GM12878 (cell line): ENCODE measurements around the gene NFATC1. TPM values are rescaled to one million over a fixed set of nuclear protein-coding genes. Genes with fewer than 3 reads are reported as not detected.

ENCODE experiments used
- ATAC-seq: fragments of 200-7000 bp; cut with Tn5 transposase; 3 replicates; pipeline ENCODE4 v1.9.1; 2020; ENCODE audit warnings: mild to moderate bottlenecking, moderate library complexity
- BruUV-seq: library from RNA; stranded (reverse); fragments of 400-500 nt; replicated peaks from 2 replicates; lab custom pipeline; 2021; lab: Mats Ljungman, UMichigan
- CTCF ChIA-PET: fragments of 300-600 bp; sonication (Branson Sonifier 250); formaldehyde crosslinking; extraction: SDS; loops from one replicate; lab custom pipeline; 2021; ENCODE audit warnings: inconsistent platforms; lab: Yijun Ruan, JAX
- POLR2A ChIA-PET: fragments of 350-600 bp; formaldehyde crosslinking; extraction: SDS; loops from one replicate; lab custom pipeline; 2021; ENCODE audit warnings: inconsistent platforms; lab: Charles Lee
- RAD21 ChIA-PET: fragments of 300-600 bp; sonication (Branson Sonifier 250); formaldehyde crosslinking; loops from one replicate; lab custom pipeline; 2023; ENCODE audit warnings: antibody characterized with exemption; ENCODE audit not compliant: unreplicated experiment; lab: Charles Lee
- SMC1A ChIA-PET: fragments of 300-600 bp; sonication (Branson Sonifier 250); formaldehyde crosslinking; loops from one replicate; lab custom pipeline; 2023; ENCODE audit not compliant: unreplicated experiment, uncharacterized antibody; lab: Charles Lee
- DNase-seq: peaks from one replicate; pipeline ENCODE4 v3.0.0-alpha.2; 2011; ENCODE audit warnings: low read depth, low spot score
- FAIRE-seq: peaks from 3 replicates; lab custom pipeline; 2011; peaks lifted over from hg19 to GRCh38; lab: Jason Lieb, UNC
- H2AFZ ChIP-seq: 2 replicates; pipeline ENCODE4 v1.6.0; 2011; ENCODE audit warnings: low read depth, low read length, control low read depth; ENCODE audit not compliant: control insufficient read depth
- H3K27ac ChIP-seq: 2 replicates; pipeline ENCODE4 v1.5.1; 2011; ENCODE audit warnings: control low read depth; ENCODE audit not compliant: control insufficient read depth, insufficient read depth
- H3K27me3 ChIP-seq, 2 experiments: replicated peaks in 1 of 2; 2 replicates each; pipeline versions ENCODE4 v1.6.0 to v1.6.1; 2011; ENCODE audit warnings: low read length in 1 of 2; ENCODE audit not compliant: control insufficient read depth in 2 of 2, insufficient read depth in 2 of 2
- H3K36me3 ChIP-seq, 2 experiments: 2 replicates each; pipeline ENCODE4 v1.5.1; 2011; ENCODE audit warnings: low read length in 1 of 2; ENCODE audit not compliant: control insufficient read depth in 2 of 2, insufficient read depth in 2 of 2
- H3K4me1 ChIP-seq: 2 replicates; pipeline ENCODE4 v1.6.1; 2011; ENCODE audit warnings: mild to moderate bottlenecking, low read length, moderate library complexity, mixed read lengths; ENCODE audit not compliant: control insufficient read depth, insufficient read depth
- H3K4me2 ChIP-seq: 2 replicates; pipeline ENCODE4 v1.6.0; 2011; ENCODE audit warnings: control low read depth; ENCODE audit not compliant: control insufficient read depth, insufficient read depth
- H3K4me3 ChIP-seq: fragments of 200-600 bp; sonication (generic); 2 replicates; pipeline ENCODE4 v1.5.1; 2016
- H3K79me2 ChIP-seq: 2 replicates; pipeline ENCODE4 v1.6.0; 2011; ENCODE audit warnings: low read length; ENCODE audit not compliant: control insufficient read depth, insufficient read depth
- H3K9ac ChIP-seq: 2 replicates; pipeline ENCODE4 v1.8.0; 2011; ENCODE audit warnings: low read length, control low read depth, mixed read lengths; ENCODE audit not compliant: control insufficient read depth, insufficient read depth
- H3K9me3 ChIP-seq: replicated peaks from 3 replicates; pipeline ENCODE4 v1.5.1; 2011; ENCODE audit warnings: mild to moderate bottlenecking, low read length; ENCODE audit not compliant: control insufficient read depth, insufficient read depth
- H4K20me1 ChIP-seq: 2 replicates; pipeline ENCODE4 v1.6.0; 2011; ENCODE audit not compliant: control insufficient read depth, insufficient read depth
- ESRRA ChIP-seq: IDR thresholded peaks from 2 replicates; pipeline ENCODE4 v1.6.1; 2012; ENCODE audit warnings: mild to moderate bottlenecking, low read length, improper control_type of control experiment
- IRF5 ChIP-seq: fragments of 450-650 bp; IDR thresholded peaks from 2 replicates; pipeline ENCODE4 v1.6.1; 2017; ENCODE audit warnings: borderline replicate concordance
- MEF2A ChIP-seq: IDR thresholded peaks from 2 replicates; pipeline ENCODE4 v1.6.1; 2011; ENCODE audit warnings: low read depth, mild to moderate bottlenecking, low read length, moderate library complexity; ENCODE audit not compliant: insufficient read depth
- MYC ChIP-seq: IDR thresholded peaks from 2 replicates; pipeline ENCODE4 v1.6.1; 2011; ENCODE audit warnings: mild to moderate bottlenecking, low read length, moderate library complexity, inconsistent platforms; ENCODE audit not compliant: insufficient read depth, insufficient replicate concordance, insufficient read length, severe bottlenecking
- PML ChIP-seq: IDR thresholded peaks from 2 replicates; pipeline ENCODE4 v1.6.1; 2012; ENCODE audit warnings: low read length, inconsistent platforms
- POLR2AphosphoS5 ChIP-seq: IDR thresholded peaks from 2 replicates; pipeline ENCODE4 v1.6.1; 2011; ENCODE audit warnings: mild to moderate bottlenecking, low read length, inconsistent platforms
- RUNX3 ChIP-seq: IDR thresholded peaks from 2 replicates; pipeline ENCODE4 v1.6.1; 2012; ENCODE audit warnings: low read length, inconsistent platforms
- TCF12 ChIP-seq: IDR thresholded peaks from 2 replicates; pipeline ENCODE4 v1.6.1; 2011; ENCODE audit warnings: low read depth, mild to moderate bottlenecking, low read length
- YY1 ChIP-seq: IDR thresholded peaks from 2 replicates; pipeline ENCODE4 v1.6.1; 2011; ENCODE audit warnings: low read depth, mild to moderate bottlenecking, low read length
- WGBS: methylation state at CpG from one replicate; pipeline ENCODE4 v1.1.6; 2016; ENCODE audit warnings: low lambda C conversion rate; ENCODE audit not compliant: insufficient replicate concordance, insufficient coverage; ENCODE audit errors: missing lambda C conversion rate; 5-methylcytosine and 5-hydroxymethylcytosine counted together
- in situ Hi-C: fragments of 300-500 bp; cut with MboI; formaldehyde crosslinking; loops from 9 replicates; pipeline ENCODE4 v1.14.3; 2018; ENCODE audit warnings: mixed read lengths
- intact Hi-C: fragments of 100-400 bp; cut with micrococcal nuclease; formaldehyde crosslinking; loops from one replicate; pipeline ENCODE4 v1.14.2; 2022; ENCODE audit not compliant: unreplicated experiment
- polyA plus RNA-seq, 11 experiments: library from polyadenylated mRNA; depleted of rRNA in 4 of 11; unstranded in 6 of 11; stranded (reverse) in 5 of 11; fragments of >200 nt; fragmentation: Nextera tagmentation in 4 of 11; fragmentation: Illumina TruSeq in 1 of 11; extraction: Ambion mirVana in 4 of 11; extraction: Trizol in 1 of 11; gene quantifications; 1 replicate in 1 of 11; 2 replicates in 10 of 11; pipeline versions ENCODE4 v1.2.1 to v1.2.3, GENCODE V29; 2011 to 2016; ENCODE audit warnings: inconsistent platforms in 2 of 11, missing spikeins in 2 of 11, low read depth in 1 of 11
- total RNA-seq, 4 experiments: library from RNA; depleted of rRNA in 3 of 4; stranded (reverse); fragments of >200 nt in 3 of 4; fragmentation: Illumina TruSeq in 1 of 4; extraction: Trizol in 1 of 4; gene quantifications; 2 replicates each; pipeline versions ENCODE4 v1.2.1 to v1.2.3, GENCODE V29; 2013 to 2021
- TF ChIP-seq, protein P1 (sequence below): IDR thresholded peaks from 2 replicates; pipeline ENCODE4 v1.6.1; 2011; ENCODE audit warnings: mild to moderate bottlenecking, low read depth, low read length, moderate library complexity; ENCODE audit not compliant: insufficient replicate concordance
- TF ChIP-seq, protein P2 (sequence below): IDR thresholded peaks from 2 replicates; pipeline ENCODE4 v1.6.1; 2012; ENCODE audit warnings: low read depth, low read length, improper control_type of control experiment
- TF ChIP-seq, protein P3 (sequence below): IDR thresholded peaks from 2 replicates; pipeline ENCODE4 v1.6.1; 2012; ENCODE audit warnings: mild to moderate bottlenecking, low read depth, low read length

Gene NFATC1
- total and polyA plus RNA-seq, 10 of the 15 experiments (the other 5 are each of a cell fraction or from before 2014, with no cell fraction given), result 0.84 to 20.8 (median 5.1) TPM

GRCh38 chr18:79577451-79578395 is 182.0 kb downstream of the NFATC1 start:
- Histone ChIP-seq H3K9ac (no peak overlapping the region), H3K36me3 (no peaks in the 10 kb centered on the region), H2AFZ (no peak overlapping the region), H3K4me1 (no peaks in the 10 kb centered on the region), H3K27me3 (no peaks in the 10 kb centered on the region), H3K79me2 (no peaks in the 10 kb centered on the region), H4K20me1 (no peaks in the 10 kb centered on the region), H3K9me3 (peaks cover 3% of the 10 kb centered on the region; the same call in 1 of the 3 replicates), H3K4me3 (no peak overlapping the region), H3K4me2 (no peak overlapping the region), H3K27ac (no peak overlapping the region)
- ChIA-PET RAD21 (no interaction called here), SMC1A (no interaction called here), POLR2A (no interaction called here), CTCF (no interaction called here)
- no TSS peak for BruUV-seq
- DNase-seq, result no peak
- no peak for ATAC-seq
- intact Hi-C loops (no loop called here), in situ Hi-C loops (no loop called here)
- 56% methylated on average over 33 of the region's 37 CpGs for WGBS
- FAIRE-seq, result no peak
- TF ChIP-seq, protein P1, sequence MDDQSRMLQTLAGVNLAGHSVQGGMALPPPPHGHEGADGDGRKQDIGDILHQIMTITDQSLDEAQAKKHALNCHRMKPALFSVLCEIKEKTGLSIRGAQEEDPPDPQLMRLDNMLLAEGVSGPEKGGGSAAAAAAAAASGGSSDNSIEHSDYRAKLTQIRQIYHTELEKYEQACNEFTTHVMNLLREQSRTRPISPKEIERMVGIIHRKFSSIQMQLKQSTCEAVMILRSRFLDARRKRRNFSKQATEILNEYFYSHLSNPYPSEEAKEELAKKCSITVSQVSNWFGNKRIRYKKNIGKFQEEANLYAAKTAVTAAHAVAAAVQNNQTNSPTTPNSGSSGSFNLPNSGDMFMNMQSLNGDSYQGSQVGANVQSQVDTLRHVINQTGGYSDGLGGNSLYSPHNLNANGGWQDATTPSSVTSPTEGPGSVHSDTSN, result no peak
- TF ChIP-seq, protein P2, sequence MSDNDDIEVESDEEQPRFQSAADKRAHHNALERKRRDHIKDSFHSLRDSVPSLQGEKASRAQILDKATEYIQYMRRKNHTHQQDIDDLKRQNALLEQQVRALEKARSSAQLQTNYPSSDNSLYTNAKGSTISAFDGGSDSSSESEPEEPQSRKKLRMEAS, result no peak
- no peak for TF ChIP-seq MYC
- no peak for TF ChIP-seq ESRRA
- no peak for TF ChIP-seq TCF12
- TF ChIP-seq RUNX3, result no peak
- no peak for TF ChIP-seq MEF2A
- TF ChIP-seq, protein P3, sequence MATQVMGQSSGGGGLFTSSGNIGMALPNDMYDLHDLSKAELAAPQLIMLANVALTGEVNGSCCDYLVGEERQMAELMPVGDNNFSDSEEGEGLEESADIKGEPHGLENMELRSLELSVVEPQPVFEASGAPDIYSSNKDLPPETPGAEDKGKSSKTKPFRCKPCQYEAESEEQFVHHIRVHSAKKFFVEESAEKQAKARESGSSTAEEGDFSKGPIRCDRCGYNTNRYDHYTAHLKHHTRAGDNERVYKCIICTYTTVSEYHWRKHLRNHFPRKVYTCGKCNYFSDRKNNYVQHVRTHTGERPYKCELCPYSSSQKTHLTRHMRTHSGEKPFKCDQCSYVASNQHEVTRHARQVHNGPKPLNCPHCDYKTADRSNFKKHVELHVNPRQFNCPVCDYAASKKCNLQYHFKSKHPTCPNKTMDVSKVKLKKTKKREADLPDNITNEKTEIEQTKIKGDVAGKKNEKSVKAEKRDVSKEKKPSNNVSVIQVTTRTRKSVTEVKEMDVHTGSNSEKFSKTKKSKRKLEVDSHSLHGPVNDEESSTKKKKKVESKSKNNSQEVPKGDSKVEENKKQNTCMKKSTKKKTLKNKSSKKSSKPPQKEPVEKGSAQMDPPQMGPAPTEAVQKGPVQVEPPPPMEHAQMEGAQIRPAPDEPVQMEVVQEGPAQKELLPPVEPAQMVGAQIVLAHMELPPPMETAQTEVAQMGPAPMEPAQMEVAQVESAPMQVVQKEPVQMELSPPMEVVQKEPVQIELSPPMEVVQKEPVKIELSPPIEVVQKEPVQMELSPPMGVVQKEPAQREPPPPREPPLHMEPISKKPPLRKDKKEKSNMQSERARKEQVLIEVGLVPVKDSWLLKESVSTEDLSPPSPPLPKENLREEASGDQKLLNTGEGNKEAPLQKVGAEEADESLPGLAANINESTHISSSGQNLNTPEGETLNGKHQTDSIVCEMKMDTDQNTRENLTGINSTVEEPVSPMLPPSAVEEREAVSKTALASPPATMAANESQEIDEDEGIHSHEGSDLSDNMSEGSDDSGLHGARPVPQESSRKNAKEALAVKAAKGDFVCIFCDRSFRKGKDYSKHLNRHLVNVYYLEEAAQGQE, result no peak
- TF ChIP-seq POLR2AphosphoS5, result no peak
- no peak for TF ChIP-seq IRF5
- TF ChIP-seq PML, result no peak
- TF ChIP-seq YY1, result no peak
